Stimulated activated CD8-positive, alpha-beta memory T cell treated with anti-CD3 and anti-CD28 coated beads, Interleukin-4, amount 100 ng/mL, for 24 hours (primary cell): ENCODE results near the gene RELT.
A peak's percentile ranks its signal among the peaks of the same experiment; 100 is the strongest.

ENCODE experiments used
- DNase-seq: peaks from one replicate; pipeline ENCODE4 v3.0.0-alpha.2; 2020; ENCODE audit warnings: low read depth

RELT gene

GRCh38 chr11:73347067-73347466 is 29.1 kb upstream of the RELT start:
- no peak for DNase-seq

- DNase-seq = no peak
Measured at GRCh38 chr11:73348838-73349237, 27.4 kb upstream of the RELT start.

DNA sequence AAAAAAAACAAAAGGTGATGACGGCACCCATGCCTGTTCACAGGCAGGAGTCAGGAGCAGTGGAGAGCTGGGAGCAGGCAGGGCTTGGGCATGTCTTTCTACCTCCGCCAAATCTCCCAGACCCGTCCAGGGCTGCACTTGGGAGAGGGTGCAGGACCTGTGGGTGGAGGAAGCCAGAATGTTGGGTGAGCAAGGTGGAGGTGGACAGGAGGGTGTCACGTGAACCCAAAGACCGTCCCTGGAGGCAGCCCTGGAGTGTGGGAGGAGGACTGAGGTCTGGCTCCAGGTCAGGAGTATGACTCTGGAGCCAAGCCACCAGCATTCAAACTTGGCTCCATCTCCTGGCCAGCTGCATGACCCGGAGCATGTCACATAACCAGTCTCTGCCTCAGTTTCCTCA is 26.6 kb upstream of the RELT start:
- no peak for DNase-seq

DNA sequence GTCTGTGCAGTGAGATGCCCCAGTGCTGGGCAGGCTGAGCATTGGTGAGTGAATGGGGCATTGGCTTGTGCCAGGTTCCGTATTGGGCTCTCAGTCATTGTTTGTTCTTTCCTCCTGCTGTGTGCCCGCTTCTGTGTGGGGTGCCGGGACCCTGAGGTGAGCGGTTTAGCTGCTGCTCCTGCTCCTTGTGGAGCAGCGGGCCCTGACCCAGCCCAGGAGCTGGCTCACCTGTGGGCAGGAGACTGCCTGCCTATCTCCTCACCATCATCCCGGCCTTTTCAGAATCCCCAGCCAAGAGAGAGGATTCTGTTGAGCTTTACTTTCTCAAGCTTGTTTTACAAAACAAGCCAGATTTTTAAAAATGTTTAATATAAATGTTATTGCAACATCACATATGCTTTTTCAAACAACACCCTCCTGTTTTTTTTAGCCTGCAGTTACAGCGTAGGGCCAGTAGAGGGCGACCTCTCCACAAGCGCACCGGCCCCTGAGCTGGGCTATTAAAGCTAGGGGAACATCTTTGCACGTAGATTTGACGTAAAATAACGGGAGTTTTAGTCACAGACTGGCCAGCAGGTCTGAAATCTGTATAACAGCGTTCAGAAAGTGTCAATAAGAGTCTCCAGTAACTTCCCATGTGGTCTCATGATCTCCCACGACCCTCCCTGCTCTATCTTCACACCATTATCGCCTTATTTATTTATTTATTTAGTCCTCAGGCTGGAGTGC is 25.1 kb upstream of the RELT start:
- DNase-seq = peak; percentile 24

DNA sequence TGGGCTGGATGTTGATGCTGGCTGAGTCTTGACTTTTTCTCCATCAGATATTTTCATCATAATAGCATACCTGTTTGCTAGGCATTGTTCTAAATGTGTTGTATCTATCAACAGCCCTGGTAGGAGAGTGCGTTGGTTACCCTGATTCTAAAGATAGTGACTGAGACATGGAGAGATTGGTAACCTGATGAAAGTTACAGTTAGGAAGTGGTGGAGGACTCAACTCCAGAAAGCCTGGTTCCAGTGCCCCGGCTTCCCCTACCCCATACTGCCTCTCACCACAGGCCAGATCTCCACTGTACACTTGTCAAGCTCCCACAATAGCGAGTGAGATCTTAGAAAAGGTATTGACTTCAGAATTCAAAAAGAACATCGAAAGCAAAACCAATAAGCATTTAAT is 22.8 kb upstream of the RELT start:
- no peak for DNase-seq

GRCh38 chr11:73355109-73355508 is 21.1 kb upstream of the RELT start:
- DNase-seq = no peak

GRCh38 chr11:73356979-73357860 is 19.0 kb upstream of the RELT start:
- DNase-seq = no peak

- no peak for DNase-seq
Measured at GRCh38 chr11:73358071-73358470, 18.1 kb upstream of the RELT start.

DNA sequence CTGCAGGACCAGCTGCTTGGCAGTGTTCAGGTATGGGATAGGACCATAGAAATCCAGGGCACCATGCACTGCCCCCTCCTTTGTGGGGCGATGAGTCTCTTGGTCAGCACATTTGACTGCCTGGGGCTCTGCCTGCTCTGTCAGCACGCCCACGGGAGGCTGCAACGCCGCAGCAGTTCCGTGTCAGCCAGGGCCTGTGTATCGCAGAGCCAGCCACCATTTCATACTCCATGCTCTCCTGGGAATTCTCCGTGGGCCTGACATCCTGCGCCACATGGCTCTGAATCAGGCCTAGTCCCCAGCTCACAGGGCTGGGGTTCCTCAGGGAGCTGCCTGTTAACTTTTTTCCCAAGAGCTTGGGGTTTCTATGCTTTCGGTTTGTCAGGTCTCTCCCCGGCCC is 16.9 kb upstream of the RELT start:
- DNase-seq = no peak

DNA sequence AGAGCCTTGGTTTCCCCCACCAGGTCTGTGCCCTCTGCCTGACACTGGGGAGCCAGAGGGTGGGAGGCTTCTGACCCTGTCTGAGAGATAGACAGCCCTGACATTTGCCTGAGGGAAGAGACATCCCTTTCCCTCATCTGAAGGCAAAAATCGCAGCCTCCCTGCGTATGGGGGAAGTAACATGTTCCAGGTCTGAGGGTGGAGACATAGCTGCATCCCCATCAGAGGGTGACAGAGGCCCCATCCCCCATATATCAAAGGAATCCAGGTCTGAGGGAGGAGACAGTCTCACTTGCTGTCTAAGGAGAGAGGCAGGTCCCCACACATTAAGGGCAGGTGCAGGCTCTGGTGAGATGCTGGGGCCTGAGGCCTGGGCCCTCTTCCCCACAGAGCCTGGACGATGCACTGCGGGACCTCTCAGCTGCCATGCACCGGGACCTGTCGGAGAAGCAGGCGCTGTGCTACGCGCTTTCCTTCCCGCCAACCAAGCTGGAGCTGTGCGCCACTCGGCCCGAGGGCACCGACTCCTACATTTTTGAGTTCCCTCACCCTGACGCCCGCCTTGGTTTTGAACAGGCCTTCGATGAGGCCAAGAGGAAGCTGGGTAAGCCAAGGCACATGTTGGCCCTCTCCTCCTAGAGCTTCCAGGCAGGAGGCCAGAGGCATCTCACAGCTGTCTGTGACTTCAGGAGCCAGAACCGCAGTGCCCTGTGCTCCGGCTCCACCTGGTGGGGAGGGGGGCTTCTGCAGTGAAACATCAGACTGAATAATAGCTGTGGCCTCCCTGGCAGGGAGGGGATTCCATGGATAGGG is 16.1 kb upstream of the RELT start:
- DNase-seq = no peak

DNA sequence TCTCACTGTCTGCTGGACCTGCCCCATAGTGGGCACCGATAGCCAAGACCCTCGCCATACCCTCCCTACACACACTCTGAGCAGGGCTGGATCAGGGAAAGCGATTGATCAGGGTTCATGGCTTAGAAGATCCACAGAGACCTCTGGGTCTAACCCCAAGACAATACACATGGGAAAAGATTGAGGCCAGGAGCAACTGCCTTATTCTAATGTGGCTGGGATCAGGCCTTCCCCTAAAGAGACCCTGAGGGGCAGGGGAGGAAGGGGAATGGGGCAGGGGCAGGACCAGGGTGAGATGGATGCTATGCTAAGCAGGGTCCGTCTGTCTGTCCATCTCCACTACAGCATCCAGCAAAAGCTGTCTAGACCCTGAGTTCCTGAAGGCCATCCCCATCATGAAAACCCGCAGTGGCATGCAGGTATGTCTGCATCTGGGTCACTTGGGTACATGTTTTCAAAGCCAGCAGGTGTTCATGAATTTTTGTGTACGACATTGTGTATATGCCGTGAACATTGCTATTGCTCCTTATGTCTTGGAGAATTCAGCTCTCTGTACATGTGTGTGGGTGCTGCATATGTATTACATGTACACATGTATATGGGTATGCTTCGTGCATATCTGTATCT is 15.3 kb upstream of the RELT start:
- DNase-seq = no peak

DNA sequence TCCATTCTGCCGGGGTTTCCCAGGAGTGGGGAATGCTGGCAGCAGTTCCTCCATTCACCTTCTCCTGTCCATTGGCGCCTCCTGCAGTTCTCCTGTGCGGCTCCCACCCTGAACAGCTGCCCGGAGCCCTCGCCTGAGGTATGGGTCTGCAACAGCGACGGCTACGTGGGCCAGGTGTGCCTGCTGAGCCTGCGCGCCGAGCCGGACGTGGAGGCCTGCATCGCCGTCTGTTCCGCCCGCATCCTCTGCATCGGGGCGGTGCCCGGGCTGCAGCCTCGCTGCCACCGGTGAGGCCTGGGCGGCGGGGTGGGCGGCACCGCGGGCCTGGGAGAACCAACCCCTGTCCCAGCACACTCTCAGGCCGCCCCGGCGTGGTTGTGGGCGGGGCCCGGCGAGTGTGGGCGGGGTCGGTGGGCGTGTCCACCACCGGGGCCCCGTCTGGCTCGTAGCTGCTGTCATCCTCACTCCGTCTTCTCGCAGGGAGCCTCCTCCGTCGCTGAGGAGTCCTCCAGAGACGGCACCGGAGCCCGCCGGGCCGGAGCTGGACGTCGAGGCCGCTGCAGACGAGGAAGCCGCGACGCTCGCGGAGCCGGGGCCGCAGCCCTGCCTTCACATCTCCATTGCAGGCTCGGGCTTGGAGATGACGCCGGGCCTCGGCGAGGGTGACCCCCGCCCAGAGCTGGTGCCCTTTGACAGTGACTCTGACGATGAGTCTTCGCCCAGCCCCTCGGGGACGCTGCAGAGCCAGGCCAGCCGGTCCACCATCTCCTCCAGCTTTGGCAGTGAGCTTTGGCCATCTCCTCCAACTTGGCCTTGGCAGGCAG is 14.0 kb upstream of the RELT start:
- no peak for DNase-seq

- no peak for DNase-seq
Measured at GRCh38 chr11:73363147-73363546, 13.1 kb upstream of the RELT start.

GRCh38 chr11:73365352-73366264 is 10.6 kb upstream of the RELT start:
- DNase-seq = no peak

- no peak for DNase-seq
Measured at GRCh38 chr11:73366265-73366610, 10.0 kb upstream of the RELT start.

- DNase-seq = no peak
Measured at GRCh38 chr11:73366953-73367352, 9.2 kb upstream of the RELT start.

DNA sequence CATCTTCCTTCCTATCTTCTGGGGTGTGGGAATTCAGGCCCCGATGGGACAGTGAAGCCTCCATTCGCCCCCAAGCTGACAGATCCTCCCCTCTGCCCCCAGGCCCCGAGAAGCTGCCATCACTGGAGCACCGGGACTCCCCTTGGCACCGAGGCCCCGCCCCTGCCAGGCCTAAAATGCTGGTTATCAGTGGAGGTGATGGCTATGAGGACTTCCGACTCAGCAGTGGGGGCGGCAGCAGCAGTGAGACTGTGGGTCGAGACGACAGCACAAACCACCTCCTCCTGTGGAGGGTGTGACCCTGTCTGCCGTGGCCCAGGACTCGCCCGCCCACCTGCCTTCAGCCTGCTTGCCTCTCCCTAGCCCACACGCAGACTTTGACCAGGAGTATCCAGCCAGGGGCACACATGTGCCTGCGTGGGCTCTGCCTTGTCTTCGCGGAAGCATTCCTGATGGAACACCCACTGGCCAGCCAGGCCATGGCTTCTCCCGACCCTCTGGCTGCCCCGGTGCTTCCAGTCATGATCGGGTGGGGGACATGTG is 8.6 kb upstream of the RELT start:
- DNase-seq = no peak

GRCh38 chr11:73372375-73372993 is 3.7 kb upstream of the RELT start:
- DNase-seq = no peak

DNA sequence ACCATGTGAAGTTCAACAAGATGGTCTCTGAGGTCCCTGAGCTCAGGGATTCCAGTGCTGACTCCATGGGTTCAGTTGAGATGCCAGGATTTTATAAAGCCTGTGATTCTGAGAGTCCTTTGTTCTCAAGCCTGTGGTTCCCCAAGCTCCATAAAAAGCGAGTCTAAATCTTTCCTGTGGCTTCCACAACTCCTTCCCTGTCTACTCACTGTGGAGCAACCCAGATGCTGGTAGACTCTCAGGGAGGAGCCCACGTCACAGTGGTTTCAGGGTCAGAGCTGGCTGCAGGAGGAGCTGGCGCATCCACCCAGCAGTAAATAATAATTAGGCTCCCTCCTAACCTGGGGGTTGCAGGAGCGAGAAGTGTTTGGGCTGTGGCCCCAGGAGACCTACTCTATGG is 2.0 kb upstream of the RELT start:
- no peak for DNase-seq

DNA sequence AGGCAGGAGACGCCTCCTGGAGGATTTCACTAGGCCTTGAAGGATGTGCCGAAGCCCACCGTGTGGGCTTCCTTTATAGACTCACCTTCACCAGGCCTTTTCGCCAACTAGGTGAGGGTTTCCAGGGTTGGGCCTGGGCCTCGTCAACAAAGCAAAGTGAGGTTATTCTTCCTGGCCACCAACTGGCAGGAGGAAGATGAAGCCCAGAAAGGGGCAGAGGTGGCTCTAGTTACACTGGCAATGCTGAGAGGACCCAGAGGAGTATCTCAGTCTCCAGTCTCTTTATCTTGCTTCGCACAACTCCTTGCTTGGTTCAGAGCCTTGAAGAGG is 404 bp upstream of the RELT start:
- no peak for DNase-seq
